Activated T-cell treated with anti-CD3 and anti-CD28 coated beads for 4 hours (primary cell): ENCODE results near the gene CHRM4.

Source experiments
- DNase-seq: peaks from one replicate; pipeline ENCODE4 v3.0.0-alpha.2; 2020

Gene CHRM4

GRCh38 chr11:46346886-46347636, 44.5 kb downstream of the CHRM4 start, which contains the start of gene DGKZ:
Gene DGKZ (plus strand): TSS chr11:46347463. CDS start chr11:46347660, 197 bp downstream.
- peak; percentile 81 for DNase-seq

GRCh38 chr11:46345881-46346484, 45.6 kb downstream of the CHRM4 start:
- no peak for DNase-seq

GRCh38 chr11:46345131-46345597, 46.4 kb downstream of the CHRM4 start:
- no peak for DNase-seq

GRCh38 chr11:46343520-46343919, 48.1 kb downstream of the CHRM4 start:
- no peak for DNase-seq

GRCh38 chr11:46342239-46342638, 49.3 kb downstream of the CHRM4 start:
- DNase-seq: no peak

GRCh38 chr11:46341454-46341853, 50.1 kb downstream of the CHRM4 start:
- no peak for DNase-seq

- no peak for DNase-seq
These were observed 51.8 kb downstream of the CHRM4 start for GRCh38 chr11:46339816-46340215.

GRCh38 chr11:46338988-46339666, 52.4 kb downstream of the CHRM4 start:
- no peak for DNase-seq

- DNase-seq: no peak
These were observed 53.0 kb downstream of the CHRM4 start for GRCh38 chr11:46338636-46338987.

GRCh38 chr11:46337626-46338345, 53.8 kb downstream of the CHRM4 start:
- no peak for DNase-seq

GRCh38 chr11:46336563-46337180, 54.9 kb downstream of the CHRM4 start:
- no peak for DNase-seq

GRCh38 chr11:46335890-46336562, 55.5 kb downstream of the CHRM4 start:
- no peak for DNase-seq

GRCh38 chr11:46335271-46335670, 56.3 kb downstream of the CHRM4 start:
- DNase-seq: no peak

GRCh38 chr11:46334211-46334610, 57.4 kb downstream of the CHRM4 start:
- no peak for DNase-seq
